ENCODE data around the gene MFGE8.

The MFGE8 gene

GRCh38 chr15:88874684-88875083, 38.5 kb downstream of the MFGE8 start:
- DNase-seq (ENCODE audit: low read depth in 2 of 3, low spot score in 1 of 3), result no peak

DNA sequence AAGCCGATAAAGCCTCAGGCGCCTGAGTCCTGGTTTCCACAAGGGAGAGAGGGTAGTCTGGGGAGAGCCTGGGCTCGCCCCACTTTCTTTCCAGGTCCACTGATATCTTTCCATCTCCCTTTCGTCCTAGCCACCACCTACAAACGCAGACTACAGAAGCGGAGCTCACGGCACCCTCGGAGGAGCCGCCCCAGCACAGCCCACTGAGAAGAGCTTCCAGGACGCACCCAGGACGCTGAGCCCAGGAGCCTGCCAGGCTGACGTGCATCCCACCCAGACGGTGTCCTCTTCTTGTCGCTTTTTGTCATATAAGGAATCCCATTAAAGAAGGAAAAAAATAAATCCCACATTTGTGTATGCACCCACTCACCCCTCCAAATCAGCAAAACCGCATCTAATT, 38.9 kb downstream of the MFGE8 start:
- DNase-seq (ENCODE audit: low read depth in 2 of 3, low spot score in 1 of 3), result no peak

DNA sequence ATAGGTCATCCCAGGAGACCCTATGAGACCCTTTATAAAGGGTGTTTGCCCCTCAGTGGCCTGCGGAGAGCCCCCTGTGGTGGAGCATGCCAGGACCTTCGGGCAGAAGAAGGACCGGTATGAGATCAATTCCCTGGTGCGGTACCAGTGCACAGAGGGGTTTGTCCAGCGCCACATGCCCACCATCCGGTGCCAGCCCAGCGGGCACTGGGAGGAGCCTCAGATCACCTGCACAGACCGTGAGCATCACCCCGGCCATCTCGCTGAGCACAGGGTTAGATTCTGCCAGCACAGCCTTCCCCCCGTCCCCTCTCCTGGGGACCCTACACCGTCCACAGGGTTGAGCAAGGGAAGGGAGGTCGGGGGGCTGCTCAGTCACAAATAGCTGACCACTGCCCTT, 39.4 kb downstream of the MFGE8 start:
- DNase-seq (ENCODE audit: low read depth in 2 of 3, low spot score in 1 of 3), result no peak

DNA sequence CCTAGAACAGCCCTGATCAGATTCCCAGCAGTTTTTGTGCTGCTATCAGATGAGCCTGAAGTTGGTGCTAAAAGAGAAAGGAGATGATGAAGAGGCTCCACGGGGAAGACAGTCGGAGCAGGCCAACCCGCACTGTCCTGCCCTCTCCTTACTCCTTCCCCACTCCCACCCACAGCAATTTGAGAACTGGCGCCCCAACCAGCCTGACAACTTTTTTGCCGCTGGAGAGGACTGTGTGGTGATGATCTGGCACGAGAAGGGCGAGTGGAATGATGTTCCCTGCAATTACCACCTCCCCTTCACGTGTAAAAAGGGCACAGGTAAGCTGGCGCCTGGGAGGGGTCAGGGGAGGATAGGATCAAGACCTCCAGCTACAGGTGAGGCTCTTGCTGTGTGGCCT, 40.5 kb downstream of the MFGE8 start:
- no peak for DNase-seq (ENCODE audit: low read depth in 2 of 3, low spot score in 1 of 3)

GRCh38 chr15:88872106-88872505, 41.1 kb downstream of the MFGE8 start:
- DNase-seq (ENCODE audit: low read depth in 2 of 3, low spot score in 1 of 3), result no peak

DNA sequence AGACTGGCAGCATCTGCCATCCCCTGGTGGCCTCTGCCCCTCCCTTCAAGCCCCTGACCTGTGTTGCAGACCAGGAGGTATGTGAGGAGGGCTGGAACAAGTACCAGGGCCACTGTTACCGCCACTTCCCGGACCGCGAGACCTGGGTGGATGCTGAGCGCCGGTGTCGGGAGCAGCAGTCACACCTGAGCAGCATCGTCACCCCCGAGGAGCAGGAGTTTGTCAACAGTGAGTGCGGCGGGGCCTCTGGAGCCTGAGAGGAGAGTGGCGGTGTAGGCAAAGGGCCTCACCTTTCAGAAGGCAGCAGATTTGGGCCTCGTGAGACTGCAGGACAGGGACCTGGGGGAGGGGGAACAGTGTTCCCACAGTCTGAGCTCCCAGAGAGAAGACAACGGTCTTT, 41.9 kb downstream of the MFGE8 start:
- DNase-seq (ENCODE audit: low read depth in 2 of 3, low spot score in 1 of 3), result no peak

DNA sequence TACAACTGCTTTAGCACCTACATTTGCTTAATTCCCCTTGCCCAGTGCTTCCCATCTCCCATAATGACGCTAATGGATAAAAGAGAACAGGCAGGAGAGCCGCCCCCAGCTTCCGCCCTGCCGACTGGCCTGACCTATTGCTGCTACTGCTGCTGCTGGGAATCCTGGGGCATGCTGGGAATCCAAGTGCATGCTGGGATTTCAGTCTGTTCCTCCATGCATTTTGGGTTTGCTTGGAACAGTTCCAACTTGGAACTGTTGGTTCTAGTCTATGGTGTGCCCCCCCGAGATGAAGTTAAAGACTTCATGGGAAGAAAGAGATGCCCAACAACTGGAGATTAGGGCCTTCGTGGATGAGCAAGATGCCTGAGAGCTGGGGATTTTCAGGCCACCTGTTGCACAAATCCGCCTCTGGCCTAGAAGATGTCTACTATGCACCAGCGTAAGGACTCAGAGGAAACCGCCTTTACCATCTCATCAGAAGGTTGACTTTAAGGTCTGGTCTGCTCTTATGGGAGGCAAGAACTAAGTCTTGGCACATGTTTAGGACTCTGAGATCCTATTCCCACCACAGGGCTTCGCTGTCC, 46.8 kb downstream of the MFGE8 start:
- DNase-seq (ENCODE audit: low read depth in 2 of 3, low spot score in 1 of 3), result no peak

DNA sequence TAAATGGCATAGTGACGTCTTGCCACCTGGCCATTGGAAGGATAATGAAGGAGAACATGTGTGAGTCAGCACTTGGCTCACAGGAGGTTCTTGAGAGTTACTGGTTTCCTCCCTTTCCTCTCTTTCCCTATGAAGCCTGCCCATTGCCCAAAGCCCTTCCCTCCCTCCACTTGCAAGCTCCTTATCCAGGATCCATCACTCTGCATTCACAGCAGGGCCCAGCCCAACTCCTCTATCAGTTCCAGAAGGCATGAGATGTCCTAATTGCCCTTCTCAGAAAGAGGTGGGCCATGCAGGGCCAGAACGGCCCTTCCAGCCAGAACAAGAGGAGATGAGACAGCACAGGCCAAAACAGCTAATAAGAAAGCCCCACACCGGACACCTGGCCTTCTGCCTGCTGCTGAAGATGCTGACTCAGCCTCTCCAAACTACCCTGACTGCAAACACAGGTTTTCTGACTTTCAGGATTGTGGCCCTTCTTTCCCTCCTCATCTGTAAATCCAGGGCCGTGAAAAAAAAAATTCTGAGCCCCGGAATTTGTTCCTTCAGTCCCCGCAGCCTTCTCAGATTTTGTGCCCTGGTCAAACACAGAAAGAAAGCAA, 47.6 kb downstream of the MFGE8 start:
- DNase-seq (ENCODE audit: low read depth in 2 of 3, low spot score in 1 of 3), result no peak

- DNase-seq (ENCODE audit: low read depth in 2 of 3, low spot score in 1 of 3), result no peak
These were observed 48.2 kb downstream of the MFGE8 start for GRCh38 chr15:88864861-88865497.

GRCh38 chr15:88863412-88863811, 49.8 kb downstream of the MFGE8 start:
- no peak for DNase-seq (ENCODE audit: low read depth in 2 of 3, low spot score in 1 of 3)

- DNase-seq (ENCODE audit: low read depth in 2 of 3, low spot score in 1 of 3), result no peak
These were observed 53.0 kb downstream of the MFGE8 start for GRCh38 chr15:88860212-88860611.

- no peak for DNase-seq (ENCODE audit: low read depth in 2 of 3, low spot score in 1 of 3)
These were observed 53.6 kb downstream of the MFGE8 start for GRCh38 chr15:88859550-88859949.

DNA sequence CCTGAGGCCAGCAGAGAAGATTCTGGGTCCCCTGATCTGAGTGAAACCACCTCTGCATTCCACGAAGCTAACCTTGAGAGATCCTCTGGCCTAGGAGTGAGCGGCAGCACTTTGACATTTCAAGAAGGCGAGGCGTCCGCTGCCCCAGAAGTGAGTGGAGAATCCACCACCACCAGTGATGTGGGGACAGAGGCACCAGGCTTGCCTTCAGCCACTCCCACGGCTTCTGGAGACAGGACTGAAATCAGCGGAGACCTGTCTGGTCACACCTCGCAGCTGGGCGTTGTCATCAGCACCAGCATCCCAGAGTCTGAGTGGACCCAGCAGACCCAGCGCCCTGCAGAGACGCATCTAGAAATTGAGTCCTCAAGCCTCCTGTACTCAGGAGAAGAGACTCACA, 54.2 kb downstream of the MFGE8 start:
- DNase-seq (ENCODE audit: low read depth in 2 of 3, low spot score in 1 of 3), result no peak

DNA sequence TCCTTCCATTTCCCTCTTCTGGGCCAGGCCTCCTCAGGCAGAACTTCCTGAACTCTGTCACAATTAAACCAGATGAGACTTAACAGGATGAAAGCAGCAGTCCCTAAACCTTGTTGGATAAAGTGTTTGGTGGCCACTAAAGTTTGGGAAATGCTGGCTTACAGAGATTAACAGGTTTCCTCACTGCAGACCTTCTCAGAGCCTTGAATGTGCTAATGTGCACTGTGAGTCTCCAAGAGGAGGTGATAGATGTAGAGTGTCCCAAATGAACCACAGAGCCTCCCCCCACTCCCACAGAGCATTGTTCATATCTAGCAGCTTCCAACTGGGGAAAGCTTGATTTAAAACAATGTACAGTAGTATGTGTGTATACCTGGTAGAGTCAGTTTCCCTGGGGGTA, 60.7 kb downstream of the MFGE8 start:
- DNase-seq (ENCODE audit: low read depth in 2 of 3, low spot score in 1 of 3), result no peak

GRCh38 chr15:88849376-88850072, 63.7 kb downstream of the MFGE8 start:
- no peak for DNase-seq (ENCODE audit: low read depth in 2 of 3, low spot score in 1 of 3)

All from stimulated activated CD4-positive, alpha-beta T cell treated with anti-CD3 and anti-CD28 coated beads, Interleukin-12 subunit alpha, Interleukin-12 subunit beta, amount 100 ng/mL, for 48 hours (primary cell).